Liver (tissue), 9 donors: ENCODE data around the gene SLC35F2. TPM values are rescaled to one million over a fixed set of nuclear protein-coding genes. Genes with fewer than 3 reads are reported as not detected.

Source experiments
- DNase-seq: peaks from one replicate; pipeline ENCODE4 v3.0.0-alpha.2; 2017; ENCODE audit warnings: low spot score
- H3K27ac ChIP-seq, 2 donors: one replicate each; pipeline ENCODE4 v1.7.0; 2013; ENCODE audit warnings: inconsistent platforms in 2 of 2, low read length in 2 of 2, control low read depth in 1 of 2, low read depth in 1 of 2, mild to moderate bottlenecking in 1 of 2
- H3K27me3 ChIP-seq, 4 donors: one replicate each; pipeline versions ENCODE4 v1.6.1 to v1.7.0; 2013; ENCODE audit warnings: low read length in 3 of 4, inconsistent platforms in 1 of 4, mild to moderate bottlenecking in 1 of 4, moderate library complexity in 1 of 4; ENCODE audit not compliant: control insufficient read depth in 4 of 4, insufficient read depth in 4 of 4
- H3K36me3 ChIP-seq, 4 donors: one replicate each; pipeline versions ENCODE4 v1.6.1 to v1.7.0; 2013; ENCODE audit warnings: low read length in 3 of 4, mild to moderate bottlenecking in 3 of 4, low read depth in 1 of 4, moderate library complexity in 1 of 4; ENCODE audit not compliant: control insufficient read depth in 4 of 4, insufficient read depth in 3 of 4
- H3K4me1 ChIP-seq, 4 donors: one replicate each; pipeline versions ENCODE4 v1.6.1 to v1.7.0; 2013; ENCODE audit warnings: low read length in 3 of 4, mild to moderate bottlenecking in 3 of 4, moderate library complexity in 1 of 4; ENCODE audit not compliant: control insufficient read depth in 4 of 4, insufficient read depth in 4 of 4
- H3K4me3 ChIP-seq, 3 donors: one replicate each; pipeline versions ENCODE4 v1.6.1 to v1.7.0; 2013; ENCODE audit warnings: low read length in 3 of 3, control low read depth in 1 of 3, low read depth in 1 of 3, mild to moderate bottlenecking in 1 of 3
- H3K9ac ChIP-seq, 2 donors: one replicate each; pipeline ENCODE4 v1.7.0; 2013; ENCODE audit warnings: low read length in 2 of 2, mild to moderate bottlenecking in 2 of 2, moderate library complexity in 2 of 2, control low read depth in 1 of 2, low read depth in 1 of 2
- H3K9me3 ChIP-seq, 4 donors: one replicate each; pipeline versions ENCODE4 v1.6.1 to v1.7.0; 2013; ENCODE audit warnings: low read length in 3 of 4; ENCODE audit not compliant: control insufficient read depth in 4 of 4
- EGR1 ChIP-seq, 2 donors: IDR thresholded peaks; 2 replicates each; pipeline ENCODE4 v1.6.1; 2016 to 2018; ENCODE audit warnings: antibody characterized with exemption in 2 of 2, low read depth in 2 of 2
- FOXA1 ChIP-seq: IDR thresholded peaks from 2 replicates; pipeline ENCODE4 v1.6.1; 2016; ENCODE audit warnings: antibody characterized with exemption
- FOXA2 ChIP-seq: IDR thresholded peaks from 2 replicates; pipeline ENCODE4 v1.6.1; 2016; ENCODE audit warnings: antibody characterized with exemption
- GABPA ChIP-seq, 2 donors: IDR thresholded peaks in 1 of 2; conservative IDR thresholded peaks in 1 of 2; 2 replicates each; pipeline ENCODE4 v1.6.1; 2016; ENCODE audit warnings: antibody characterized with exemption in 2 of 2, mild to moderate bottlenecking in 1 of 2, moderate library complexity in 1 of 2
- HNF4A ChIP-seq, 2 donors: conservative IDR thresholded peaks; 2 replicates each; pipeline ENCODE4 v1.6.1; 2016; ENCODE audit warnings: antibody characterized with exemption in 2 of 2, mild to moderate bottlenecking in 2 of 2
- HNF4G ChIP-seq: IDR thresholded peaks from 2 replicates; pipeline ENCODE4 v1.6.1; 2016; ENCODE audit warnings: antibody characterized with exemption
- JUND ChIP-seq, 2 donors: IDR thresholded peaks; 2 replicates each; pipeline ENCODE4 v1.6.1; 2016; ENCODE audit warnings: antibody characterized with exemption in 2 of 2
- MAX ChIP-seq: IDR thresholded peaks from 2 replicates; pipeline ENCODE4 v1.6.1; 2016; ENCODE audit warnings: antibody characterized with exemption
- NR2F2 ChIP-seq: IDR thresholded peaks from 2 replicates; pipeline ENCODE4 v1.6.1; 2016; ENCODE audit warnings: antibody characterized with exemption
- RAD21 ChIP-seq, 2 donors: IDR thresholded peaks; 2 replicates each; pipeline ENCODE4 v1.6.1; 2016; ENCODE audit warnings: antibody characterized with exemption in 2 of 2, mild to moderate bottlenecking in 2 of 2
- RXRA ChIP-seq, 2 donors: IDR thresholded peaks; 2 replicates each; pipeline ENCODE4 v1.6.1; 2017 to 2018; ENCODE audit warnings: antibody characterized with exemption in 2 of 2, mild to moderate bottlenecking in 1 of 2
- SP1 ChIP-seq: IDR thresholded peaks from 2 replicates; pipeline ENCODE4 v1.6.1; 2018; ENCODE audit warnings: antibody characterized with exemption, mild to moderate bottlenecking
- TAF1 ChIP-seq: conservative IDR thresholded peaks from 2 replicates; pipeline ENCODE4 v1.6.1; 2016; ENCODE audit warnings: antibody characterized with exemption, mild to moderate bottlenecking
- YY1 ChIP-seq: IDR thresholded peaks from 2 replicates; pipeline ENCODE4 v1.6.1; 2016; ENCODE audit warnings: antibody characterized with exemption, mild to moderate bottlenecking
- ZBTB33 ChIP-seq: IDR thresholded peaks from 2 replicates; pipeline ENCODE4 v1.6.1; 2016; ENCODE audit warnings: antibody characterized with exemption
- WGBS: extraction: QIAGEN DNeasy Blood & Tissue Kit; methylation state at CpG from one replicate; pipeline ENCODE4 v1.1.7; 2013; 5-methylcytosine and 5-hydroxymethylcytosine counted together
- polyA plus RNA-seq, 2 donors: library from polyadenylated mRNA; stranded (reverse) in 1 of 2; unstranded in 1 of 2; fragments of 200-250 nt in 1 of 2; fragments of >200 nt in 1 of 2; fragmentation: Nextera tagmentation in 1 of 2; extraction: Ambion mirVana in 1 of 2; gene quantifications; one replicate each; pipeline versions ENCODE4 v1.2.1 to v1.2.3, GENCODE V29; 2013 to 2015
- total RNA-seq, 2 donors: library from RNA; depleted of rRNA; stranded (reverse); fragments of >200 nt; gene quantifications; one replicate each; pipeline ENCODE4 v1.2.3, GENCODE V29; 2014
- TF ChIP-seq, protein P1 (sequence below): IDR thresholded peaks from 2 replicates; pipeline ENCODE4 v1.6.1; 2016; ENCODE audit warnings: antibody characterized with exemption, mild to moderate bottlenecking
- TF ChIP-seq, protein P2 (sequence below): IDR thresholded peaks from 2 replicates; pipeline ENCODE4 v1.6.1; 2016; ENCODE audit warnings: antibody characterized with exemption
- TF ChIP-seq, protein P3 (sequence below): fragments of 150-350 bp; IDR thresholded peaks from 2 replicates; pipeline ENCODE4 v1.5.1; 2017; ENCODE audit warnings: improper control_type of control experiment, low read depth, low read length; ENCODE audit not compliant: missing input control
- donor health status: healthy.
- donor health status: healthy.
- donor health status: healthy.
- donor health status: healthy.
- donor health status: healthy.

SLC35F2 gene
- total and polyA plus RNA-seq, 4 donors: 0.14 to 1.4 (median 0.56) TPM

GRCh38 chr11:107776062-107776461, 82.5 kb downstream of the SLC35F2 start:
- Histone ChIP-seq H3K9me3 (no peaks in the 10 kb centered on the region), H3K27me3 (no peaks in the 10 kb centered on the region), H3K36me3 (no peaks in the 10 kb centered on the region), H3K9ac (no peak overlapping the region), H3K4me1 (peaks cover 0 to 5% (median 1%) of the 10 kb centered on the region in 4 donors), H3K27ac (no peak overlapping the region), H3K4me3 (no peak overlapping the region)
- 95% methylated on average over 6 of the region's 6 CpGs for WGBS
- TF ChIP-seq JUND (IDR thresholded peaks at IDR 0.05) (no peak), EGR1 (IDR thresholded peaks at IDR 0.05; ENCODE audit: low read depth in 2 of 2) (no peak), ZBTB33 (no peak), RXRA (IDR thresholded peaks at IDR 0.05) (no peak), HNF4A (conservative IDR thresholded peaks at IDR 0.05) (no peak), MAX (no peak), NR2F2 (no peak), SP1 (no peak), GABPA (IDR thresholded peaks at IDR 0.05 in 1 of 2, conservative IDR thresholded peaks at IDR 0.05 in 1 of 2) (no peak), HNF4G (no peak), RAD21 (IDR thresholded peaks at IDR 0.05) (no peak), YY1 (no peak), TAF1 (no peak), FOXA2 (no peak), FOXA1 (no peak)
- TF ChIP-seq, protein P1, sequence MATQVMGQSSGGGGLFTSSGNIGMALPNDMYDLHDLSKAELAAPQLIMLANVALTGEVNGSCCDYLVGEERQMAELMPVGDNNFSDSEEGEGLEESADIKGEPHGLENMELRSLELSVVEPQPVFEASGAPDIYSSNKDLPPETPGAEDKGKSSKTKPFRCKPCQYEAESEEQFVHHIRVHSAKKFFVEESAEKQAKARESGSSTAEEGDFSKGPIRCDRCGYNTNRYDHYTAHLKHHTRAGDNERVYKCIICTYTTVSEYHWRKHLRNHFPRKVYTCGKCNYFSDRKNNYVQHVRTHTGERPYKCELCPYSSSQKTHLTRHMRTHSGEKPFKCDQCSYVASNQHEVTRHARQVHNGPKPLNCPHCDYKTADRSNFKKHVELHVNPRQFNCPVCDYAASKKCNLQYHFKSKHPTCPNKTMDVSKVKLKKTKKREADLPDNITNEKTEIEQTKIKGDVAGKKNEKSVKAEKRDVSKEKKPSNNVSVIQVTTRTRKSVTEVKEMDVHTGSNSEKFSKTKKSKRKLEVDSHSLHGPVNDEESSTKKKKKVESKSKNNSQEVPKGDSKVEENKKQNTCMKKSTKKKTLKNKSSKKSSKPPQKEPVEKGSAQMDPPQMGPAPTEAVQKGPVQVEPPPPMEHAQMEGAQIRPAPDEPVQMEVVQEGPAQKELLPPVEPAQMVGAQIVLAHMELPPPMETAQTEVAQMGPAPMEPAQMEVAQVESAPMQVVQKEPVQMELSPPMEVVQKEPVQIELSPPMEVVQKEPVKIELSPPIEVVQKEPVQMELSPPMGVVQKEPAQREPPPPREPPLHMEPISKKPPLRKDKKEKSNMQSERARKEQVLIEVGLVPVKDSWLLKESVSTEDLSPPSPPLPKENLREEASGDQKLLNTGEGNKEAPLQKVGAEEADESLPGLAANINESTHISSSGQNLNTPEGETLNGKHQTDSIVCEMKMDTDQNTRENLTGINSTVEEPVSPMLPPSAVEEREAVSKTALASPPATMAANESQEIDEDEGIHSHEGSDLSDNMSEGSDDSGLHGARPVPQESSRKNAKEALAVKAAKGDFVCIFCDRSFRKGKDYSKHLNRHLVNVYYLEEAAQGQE: no peak
- TF ChIP-seq, protein P2, sequence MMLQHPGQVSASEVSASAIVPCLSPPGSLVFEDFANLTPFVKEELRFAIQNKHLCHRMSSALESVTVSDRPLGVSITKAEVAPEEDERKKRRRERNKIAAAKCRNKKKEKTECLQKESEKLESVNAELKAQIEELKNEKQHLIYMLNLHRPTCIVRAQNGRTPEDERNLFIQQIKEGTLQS: no peak
- TF ChIP-seq, protein P3, sequence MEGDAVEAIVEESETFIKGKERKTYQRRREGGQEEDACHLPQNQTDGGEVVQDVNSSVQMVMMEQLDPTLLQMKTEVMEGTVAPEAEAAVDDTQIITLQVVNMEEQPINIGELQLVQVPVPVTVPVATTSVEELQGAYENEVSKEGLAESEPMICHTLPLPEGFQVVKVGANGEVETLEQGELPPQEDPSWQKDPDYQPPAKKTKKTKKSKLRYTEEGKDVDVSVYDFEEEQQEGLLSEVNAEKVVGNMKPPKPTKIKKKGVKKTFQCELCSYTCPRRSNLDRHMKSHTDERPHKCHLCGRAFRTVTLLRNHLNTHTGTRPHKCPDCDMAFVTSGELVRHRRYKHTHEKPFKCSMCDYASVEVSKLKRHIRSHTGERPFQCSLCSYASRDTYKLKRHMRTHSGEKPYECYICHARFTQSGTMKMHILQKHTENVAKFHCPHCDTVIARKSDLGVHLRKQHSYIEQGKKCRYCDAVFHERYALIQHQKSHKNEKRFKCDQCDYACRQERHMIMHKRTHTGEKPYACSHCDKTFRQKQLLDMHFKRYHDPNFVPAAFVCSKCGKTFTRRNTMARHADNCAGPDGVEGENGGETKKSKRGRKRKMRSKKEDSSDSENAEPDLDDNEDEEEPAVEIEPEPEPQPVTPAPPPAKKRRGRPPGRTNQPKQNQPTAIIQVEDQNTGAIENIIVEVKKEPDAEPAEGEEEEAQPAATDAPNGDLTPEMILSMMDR: no peak
- DNase-seq: no peak
